Body of pancreas (tissue), 4 donors: ENCODE measurements around the gene FBXO31.

Experiments
- CTCF ChIP-seq, 7 experiments: fragments of 450-650 bp in 4 of 7; fragments of 200-600 bp in 3 of 7; sonication (generic) in 3 of 7; IDR thresholded peaks; one replicate each; pipeline ENCODE4 v1.5.1; 2016 to 2019; ENCODE audit warnings: antibody characterized with exemption in 7 of 7
- POLR2A ChIP-seq, 3 donors: fragments of 450-650 bp; IDR thresholded peaks; one replicate each; pipeline ENCODE4 v1.6.1; 2016; ENCODE audit warnings: antibody characterized with exemption in 3 of 3, mild to moderate bottlenecking in 2 of 3

- TF ChIP-seq CTCF (IDR thresholded peaks at IDR 0.05): no peak
- TF ChIP-seq POLR2A (IDR thresholded peaks at IDR 0.05): no peak
These were observed 62.9 kb downstream of the FBXO31 start for GRCh38 chr16:87320510-87321227.
